ENCODE results near the gene SKIC8.

DNA sequence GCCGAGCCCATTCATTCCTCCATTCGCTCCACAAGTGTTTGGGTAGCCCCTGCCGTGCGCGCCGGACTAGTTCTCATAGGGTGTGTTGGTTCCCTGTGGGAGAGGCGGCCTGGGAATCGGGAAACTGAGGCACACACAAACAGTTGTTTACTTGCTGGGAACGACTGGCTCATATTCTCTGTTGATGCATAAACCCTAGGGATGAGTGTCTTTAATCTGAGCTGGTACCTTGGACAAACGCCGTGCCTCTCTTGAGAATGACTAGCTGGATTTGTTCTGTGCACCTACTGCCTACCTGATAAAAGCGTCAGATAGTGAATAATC lies 34.3 kb downstream of the SKIC8 start:
- TF ChIP-seq POLR2AphosphoS5 (IDR thresholded peaks at IDR 0.05; ENCODE audit: low read depth, low read length): no peak
- no peak for TF ChIP-seq FOXP2 (optimal IDR thresholded peaks at IDR 0.05; ENCODE audit: borderline replicate concordance, extremely low read depth, extremely low read length, insufficient read depth)
- TF ChIP-seq, protein P1, sequence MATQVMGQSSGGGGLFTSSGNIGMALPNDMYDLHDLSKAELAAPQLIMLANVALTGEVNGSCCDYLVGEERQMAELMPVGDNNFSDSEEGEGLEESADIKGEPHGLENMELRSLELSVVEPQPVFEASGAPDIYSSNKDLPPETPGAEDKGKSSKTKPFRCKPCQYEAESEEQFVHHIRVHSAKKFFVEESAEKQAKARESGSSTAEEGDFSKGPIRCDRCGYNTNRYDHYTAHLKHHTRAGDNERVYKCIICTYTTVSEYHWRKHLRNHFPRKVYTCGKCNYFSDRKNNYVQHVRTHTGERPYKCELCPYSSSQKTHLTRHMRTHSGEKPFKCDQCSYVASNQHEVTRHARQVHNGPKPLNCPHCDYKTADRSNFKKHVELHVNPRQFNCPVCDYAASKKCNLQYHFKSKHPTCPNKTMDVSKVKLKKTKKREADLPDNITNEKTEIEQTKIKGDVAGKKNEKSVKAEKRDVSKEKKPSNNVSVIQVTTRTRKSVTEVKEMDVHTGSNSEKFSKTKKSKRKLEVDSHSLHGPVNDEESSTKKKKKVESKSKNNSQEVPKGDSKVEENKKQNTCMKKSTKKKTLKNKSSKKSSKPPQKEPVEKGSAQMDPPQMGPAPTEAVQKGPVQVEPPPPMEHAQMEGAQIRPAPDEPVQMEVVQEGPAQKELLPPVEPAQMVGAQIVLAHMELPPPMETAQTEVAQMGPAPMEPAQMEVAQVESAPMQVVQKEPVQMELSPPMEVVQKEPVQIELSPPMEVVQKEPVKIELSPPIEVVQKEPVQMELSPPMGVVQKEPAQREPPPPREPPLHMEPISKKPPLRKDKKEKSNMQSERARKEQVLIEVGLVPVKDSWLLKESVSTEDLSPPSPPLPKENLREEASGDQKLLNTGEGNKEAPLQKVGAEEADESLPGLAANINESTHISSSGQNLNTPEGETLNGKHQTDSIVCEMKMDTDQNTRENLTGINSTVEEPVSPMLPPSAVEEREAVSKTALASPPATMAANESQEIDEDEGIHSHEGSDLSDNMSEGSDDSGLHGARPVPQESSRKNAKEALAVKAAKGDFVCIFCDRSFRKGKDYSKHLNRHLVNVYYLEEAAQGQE (IDR thresholded peaks at IDR 0.05; ENCODE audit: insufficient read depth in 1 of 2, low read depth in 2 of 2, low read length in 2 of 2): no peak
- TF ChIP-seq TAF1 (IDR thresholded peaks at IDR 0.05; ENCODE audit: borderline replicate concordance, insufficient read depth, low read length): no peak
- no peak for TF ChIP-seq SIN3A (IDR thresholded peaks at IDR 0.05; ENCODE audit: borderline replicate concordance, insufficient read depth, low read length)

Measured in PFSK-1 (cell line).